Neural cell (in vitro differentiated cells): ENCODE measurements around the gene MRPL53. TPM values are rescaled to one million over a fixed set of nuclear protein-coding genes. Genes with fewer than 3 reads are reported as not detected.

ENCODE experiments used
- H2AFZ ChIP-seq: fragments of 200-600, 300-800 bp; sonication (generic), shearing (Covaris generic); 2 replicates; pipeline ENCODE4 v1.6.0; 2014; ENCODE audit warnings: low read depth, mild to moderate bottlenecking, antibody characterized with exemption, low read length, moderate library complexity
- H3F3A ChIP-seq: fragments of 200-600 bp; shearing (Covaris generic); 2 replicates; pipeline ENCODE4 v1.6.1; 2016; ENCODE audit warnings: mild to moderate bottlenecking, moderate library complexity, mixed read lengths, antibody characterized with exemption, low read length; ENCODE audit not compliant: insufficient read depth, poor library complexity, severe bottlenecking
- H3K27ac ChIP-seq: fragments of 200-600, 300-800 bp; sonication (generic), shearing (Covaris generic); 2 replicates; pipeline ENCODE4 v1.5.1; 2014; ENCODE audit warnings: mild to moderate bottlenecking, low read length, moderate library complexity
- H3K27me3 ChIP-seq: fragments of 300-800, 200-600 bp; sonication (generic), shearing (Covaris generic); 2 replicates; pipeline ENCODE4 v1.6.0; 2014; ENCODE audit warnings: mild to moderate bottlenecking, low read depth, low read length, moderate library complexity; ENCODE audit not compliant: insufficient read depth
- H3K36me3 ChIP-seq: fragments of 300-800, 200-600 bp; sonication (generic), shearing (Covaris generic); 2 replicates; pipeline ENCODE4 v1.5.1; 2014; ENCODE audit warnings: mild to moderate bottlenecking, antibody characterized with exemption, low read length, moderate library complexity; ENCODE audit not compliant: insufficient read depth
- H3K4me2 ChIP-seq: fragments of 300-800, 200-600 bp; sonication (generic), shearing (Covaris generic); 2 replicates; pipeline ENCODE4 v1.6.0; 2014; ENCODE audit warnings: mild to moderate bottlenecking, low read length
- H3K4me3 ChIP-seq: fragments of 300-800, 200-600 bp; sonication (generic), shearing (Covaris generic); 2 replicates; pipeline ENCODE4 v1.5.1; 2014; ENCODE audit warnings: mild to moderate bottlenecking, low read length, moderate library complexity
- H3K79me2 ChIP-seq: fragments of 200-600 bp; shearing (Covaris generic); replicated peaks from 2 replicates; pipeline ENCODE4 v1.6.0; 2014; ENCODE audit warnings: mild to moderate bottlenecking, low read length, moderate library complexity; ENCODE audit not compliant: insufficient read depth
- H3K9ac ChIP-seq: fragments of 300-800, 200-600 bp; sonication (generic), shearing (Covaris generic); 2 replicates; pipeline ENCODE4 v1.6.1; 2016; ENCODE audit warnings: mild to moderate bottlenecking, low read length, mixed read lengths
- H3K9me2 ChIP-seq: fragments of 200-600 bp; shearing (Covaris generic); 2 replicates; pipeline ENCODE4 v1.6.1; 2016; ENCODE audit warnings: mild to moderate bottlenecking, low read length, mixed read lengths; ENCODE audit not compliant: insufficient read depth
- H3K9me3 ChIP-seq: fragments of 200-600, 300-800 bp; sonication (generic), shearing (Covaris generic); 2 replicates; pipeline ENCODE4 v1.6.1; 2016; ENCODE audit warnings: mild to moderate bottlenecking, mixed run types, low read length, moderate library complexity, mixed read lengths
- H4K20me1 ChIP-seq: fragments of 200-600 bp; shearing (Covaris generic); 2 replicates; pipeline ENCODE4 v1.6.1; 2016; ENCODE audit warnings: mild to moderate bottlenecking, mixed run types; ENCODE audit not compliant: insufficient read depth
- CTCF ChIP-seq: fragments of 450-650 bp; IDR thresholded peaks from 2 replicates; pipeline ENCODE4 v1.5.1; 2014; ENCODE audit warnings: antibody characterized with exemption, mild to moderate bottlenecking, moderate library complexity; ENCODE audit not compliant: poor library complexity, severe bottlenecking
- EP300 ChIP-seq: fragments of 450-650 bp; conservative IDR thresholded peaks from 2 replicates; pipeline ENCODE4 v1.6.1; 2014; ENCODE audit warnings: antibody characterized with exemption, mild to moderate bottlenecking, moderate library complexity; ENCODE audit not compliant: poor library complexity, severe bottlenecking
- EZH2 ChIP-seq: fragments of 200-600, 300-800 bp; shearing (Covaris generic), sonication (generic); IDR thresholded peaks from 2 replicates; pipeline ENCODE4 v1.6.1; 2014; ENCODE audit warnings: antibody characterized with exemption, low read length, borderline replicate concordance, mild to moderate bottlenecking; ENCODE audit not compliant: insufficient read depth, poor library complexity, severe bottlenecking
- MXI1 ChIP-seq: fragments of 450-650 bp; conservative IDR thresholded peaks from 2 replicates; pipeline ENCODE4 v1.6.1; 2014; ENCODE audit warnings: antibody characterized with exemption, mild to moderate bottlenecking; ENCODE audit not compliant: poor library complexity, severe bottlenecking
- POLR2AphosphoS5 ChIP-seq: IDR thresholded peaks from 2 replicates; pipeline ENCODE4 v1.6.1; 2012
- RAD21 ChIP-seq: fragments of 450-650 bp; conservative IDR thresholded peaks from 2 replicates; pipeline ENCODE4 v1.6.1; 2014; ENCODE audit warnings: antibody characterized with exemption, mild to moderate bottlenecking, moderate library complexity
- REST ChIP-seq: IDR thresholded peaks from 2 replicates; pipeline ENCODE4 v1.6.1; 2012; ENCODE audit warnings: borderline replicate concordance
- SMC3 ChIP-seq: fragments of 450-650 bp; conservative IDR thresholded peaks from 2 replicates; pipeline ENCODE4 v1.6.1; 2014; ENCODE audit warnings: antibody characterized with exemption, mild to moderate bottlenecking, moderate library complexity; ENCODE audit not compliant: poor library complexity
- TAF1 ChIP-seq: IDR thresholded peaks from 2 replicates; pipeline ENCODE4 v1.6.1; 2012; ENCODE audit warnings: low read depth
- polyA plus RNA-seq: library from polyadenylated mRNA; depleted of rRNA; stranded (reverse); fragments of >200 nt; gene quantifications from 2 replicates; pipeline ENCODE4 v1.2.3, GENCODE V29; 2014

The MRPL53 gene
- polyA plus RNA-seq, 1 donor from 2014 or later = 28.0 TPM

- Histone ChIP-seq H3K27ac (no peak overlapping the region), H2AFZ (no peak overlapping the region), H3K9ac (no peak overlapping the region), H3K4me2 (no peak overlapping the region), H3K9me2 (no peaks in the 10 kb centered on the region), H3K4me3 (peak overlapping the region; percentile 55), H3K27me3 (peaks cover 71% of the 10 kb centered on the region), H3F3A (no peaks in the 10 kb centered on the region), H4K20me1 (no peaks in the 10 kb centered on the region), H3K79me2 (no peaks in the 10 kb centered on the region), H3K9me3 (no peaks in the 10 kb centered on the region), H3K36me3 (no peaks in the 10 kb centered on the region)
- TF ChIP-seq TAF1 (no peak), SMC3 (no peak), EP300 (no peak), EZH2 (no peak), RAD21 (no peak), REST (no peak), MXI1 (no peak), CTCF (no peak), POLR2AphosphoS5 (no peak)
Measured at GRCh38 chr2:74497777-74498499, 25.5 kb upstream of the MRPL53 start.

- Histone ChIP-seq H3K36me3 (no peaks in the 10 kb centered on the region), H3K79me2 (no peaks in the 10 kb centered on the region), H3K4me3 (no peak overlapping the region), H3K9me3 (no peaks in the 10 kb centered on the region), H3K4me2 (no peak overlapping the region), H4K20me1 (no peaks in the 10 kb centered on the region), H3K27ac (no peak overlapping the region), H3K27me3 (peaks cover 64% of the 10 kb centered on the region), H2AFZ (no peak overlapping the region), H3F3A (no peaks in the 10 kb centered on the region), H3K9me2 (no peaks in the 10 kb centered on the region), H3K9ac (no peak overlapping the region)
- TF ChIP-seq REST = no peak
- no peak for TF ChIP-seq RAD21
- TF ChIP-seq TAF1 = no peak
- no peak for TF ChIP-seq POLR2AphosphoS5
- no peak for TF ChIP-seq SMC3
- TF ChIP-seq CTCF = no peak
- no peak for TF ChIP-seq EZH2
- no peak for TF ChIP-seq EP300
- TF ChIP-seq MXI1 = no peak
Measured at GRCh38 chr2:74496997-74497776, 24.7 kb upstream of the MRPL53 start.
